ENCODE measurements around the gene FAM13A. TPM values are rescaled to one million over a fixed set of nuclear protein-coding genes. Genes with fewer than 3 reads are reported as not detected.
"Not testable (repeated sequence)": the region's sequence is repeated elsewhere in the genome, so short reads cannot be mapped to it uniquely, and the experiment has no call there.

FAM13A gene
- total RNA-seq, 1 donor from 2014 or later = 39.1 TPM

DNA sequence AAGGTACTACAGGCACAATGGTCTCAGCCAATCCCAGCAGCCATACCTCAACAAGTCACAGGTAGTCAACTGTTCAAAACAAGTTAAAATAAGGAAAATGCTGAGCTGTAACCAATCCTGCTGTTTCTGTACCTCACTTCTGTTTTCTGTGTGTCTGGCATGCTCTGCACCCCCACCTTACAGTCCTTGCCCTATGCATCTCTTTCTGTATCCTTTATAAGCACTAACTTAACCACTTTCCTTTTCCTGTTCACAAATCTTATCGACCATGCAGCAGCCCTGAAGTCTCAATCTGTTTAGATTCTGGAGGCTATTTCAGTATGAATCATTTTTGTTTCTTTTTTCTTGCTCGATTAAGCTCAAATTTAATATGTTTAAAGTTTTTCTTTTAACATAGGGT, 12.5 kb upstream of the FAM13A start:
- Histone ChIP-seq H3K9me3 (no peaks in the 10 kb centered on the region), H3K4me3 (no peak overlapping the region), H3K36me3 (no peaks in the 10 kb centered on the region), H3K27me3 (ENCODE audit: low read depth) (no peaks in the 10 kb centered on the region), H3K4me1 (no peaks in the 10 kb centered on the region), H3K27ac (no peak overlapping the region)
- intact Hi-C loops (cut with DNase I) = no loop called here
- TF ChIP-seq, protein P1, sequence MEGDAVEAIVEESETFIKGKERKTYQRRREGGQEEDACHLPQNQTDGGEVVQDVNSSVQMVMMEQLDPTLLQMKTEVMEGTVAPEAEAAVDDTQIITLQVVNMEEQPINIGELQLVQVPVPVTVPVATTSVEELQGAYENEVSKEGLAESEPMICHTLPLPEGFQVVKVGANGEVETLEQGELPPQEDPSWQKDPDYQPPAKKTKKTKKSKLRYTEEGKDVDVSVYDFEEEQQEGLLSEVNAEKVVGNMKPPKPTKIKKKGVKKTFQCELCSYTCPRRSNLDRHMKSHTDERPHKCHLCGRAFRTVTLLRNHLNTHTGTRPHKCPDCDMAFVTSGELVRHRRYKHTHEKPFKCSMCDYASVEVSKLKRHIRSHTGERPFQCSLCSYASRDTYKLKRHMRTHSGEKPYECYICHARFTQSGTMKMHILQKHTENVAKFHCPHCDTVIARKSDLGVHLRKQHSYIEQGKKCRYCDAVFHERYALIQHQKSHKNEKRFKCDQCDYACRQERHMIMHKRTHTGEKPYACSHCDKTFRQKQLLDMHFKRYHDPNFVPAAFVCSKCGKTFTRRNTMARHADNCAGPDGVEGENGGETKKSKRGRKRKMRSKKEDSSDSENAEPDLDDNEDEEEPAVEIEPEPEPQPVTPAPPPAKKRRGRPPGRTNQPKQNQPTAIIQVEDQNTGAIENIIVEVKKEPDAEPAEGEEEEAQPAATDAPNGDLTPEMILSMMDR (IDR thresholded peaks at IDR 0.05) = no peak
- DNase-seq (no peak), ATAC-seq (no peak)

DNA sequence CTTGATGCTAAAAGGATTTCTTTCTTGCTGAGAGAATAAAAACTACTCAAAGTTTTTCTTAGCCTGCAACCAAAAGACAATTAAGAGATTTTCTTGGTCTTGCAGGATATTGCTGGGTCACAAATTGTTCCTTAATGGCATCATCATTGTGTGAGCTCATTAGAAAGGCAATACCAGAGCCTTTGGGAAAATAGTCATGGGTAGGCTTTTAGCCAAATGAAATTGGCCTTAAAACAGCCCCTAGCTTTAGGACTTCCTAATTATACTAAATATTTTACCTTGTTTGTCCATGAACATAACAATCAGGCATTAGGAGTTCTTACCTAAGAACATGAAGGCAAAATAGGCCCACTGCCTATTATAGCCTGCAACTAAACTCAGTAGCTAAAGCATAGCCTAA, 10.4 kb upstream of the FAM13A start:
- Histone ChIP-seq H3K27me3 (ENCODE audit: low read depth) (no peaks in the 10 kb centered on the region), H3K4me1 (no peaks in the 10 kb centered on the region), H3K9me3 (no peaks in the 10 kb centered on the region), H3K4me3 (no peak overlapping the region), H3K27ac (no peak overlapping the region), H3K36me3 (no peaks in the 10 kb centered on the region)
- TF ChIP-seq, protein P1 (IDR thresholded peaks at IDR 0.05) = no peak
- ATAC-seq = no peak
- DNase-seq = no peak
- intact Hi-C loops (cut with DNase I) = no loop called here

DNA sequence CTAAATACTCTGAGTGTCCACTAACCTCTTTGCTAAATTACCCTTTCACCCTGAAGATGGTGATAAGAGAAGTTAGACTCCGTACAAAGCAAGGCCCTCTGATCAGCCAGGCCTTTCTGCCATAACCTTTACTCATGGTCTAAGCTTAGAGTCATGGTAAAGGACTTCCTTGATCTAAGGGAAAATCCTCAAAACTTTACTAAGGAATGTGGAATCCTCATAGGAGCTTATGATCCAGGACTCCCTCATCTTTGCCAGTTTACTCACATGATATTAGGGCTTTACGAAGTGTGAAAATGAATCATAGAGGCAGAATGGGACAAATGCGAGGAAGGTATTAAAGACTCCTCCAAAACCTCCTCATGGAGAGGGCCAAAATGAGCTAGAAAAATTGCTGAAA, 7.9 kb upstream of the FAM13A start:
- intact Hi-C loops (cut with DNase I) = no loop called here
- Histone ChIP-seq H3K27me3 (ENCODE audit: low read depth) (no peaks in the 10 kb centered on the region), H3K4me1 (no peaks in the 10 kb centered on the region), H3K9me3 (no peaks in the 10 kb centered on the region), H3K4me3 (no peak overlapping the region), H3K36me3 (no peaks in the 10 kb centered on the region), H3K27ac (no peak overlapping the region)
- no peak for ATAC-seq
- TF ChIP-seq, protein P1 (IDR thresholded peaks at IDR 0.05) = no peak
- DNase-seq = no peak

DNA sequence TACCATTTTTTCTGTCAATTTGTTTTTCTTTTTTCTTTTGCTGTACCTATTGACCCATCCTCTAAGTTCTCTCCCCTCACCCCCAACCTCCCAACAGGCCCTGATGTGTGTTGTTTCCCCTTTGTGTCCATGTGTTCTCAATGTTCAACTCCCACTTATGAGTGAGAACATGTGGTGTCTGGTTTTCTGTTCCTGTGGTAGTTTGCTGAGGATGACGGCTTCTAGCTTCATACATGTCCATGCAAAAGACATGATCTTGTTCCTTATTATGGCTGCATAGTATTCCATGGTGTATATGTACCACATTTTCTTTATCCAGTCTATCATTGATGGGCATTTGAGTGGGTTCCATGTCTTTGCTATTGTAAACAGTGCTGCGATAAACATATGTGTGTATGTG, 859 bp upstream of the FAM13A start:
- H3K4me3 ChIP-seq; ATAC-seq; H3K36me3 ChIP-seq; H3K4me1 ChIP-seq; H3K27me3 ChIP-seq (ENCODE audit: low read depth); H3K9me3 ChIP-seq; intact Hi-C loops (cut with DNase I); DNase-seq; H3K27ac ChIP-seq: not testable (repeated sequence)

DNA sequence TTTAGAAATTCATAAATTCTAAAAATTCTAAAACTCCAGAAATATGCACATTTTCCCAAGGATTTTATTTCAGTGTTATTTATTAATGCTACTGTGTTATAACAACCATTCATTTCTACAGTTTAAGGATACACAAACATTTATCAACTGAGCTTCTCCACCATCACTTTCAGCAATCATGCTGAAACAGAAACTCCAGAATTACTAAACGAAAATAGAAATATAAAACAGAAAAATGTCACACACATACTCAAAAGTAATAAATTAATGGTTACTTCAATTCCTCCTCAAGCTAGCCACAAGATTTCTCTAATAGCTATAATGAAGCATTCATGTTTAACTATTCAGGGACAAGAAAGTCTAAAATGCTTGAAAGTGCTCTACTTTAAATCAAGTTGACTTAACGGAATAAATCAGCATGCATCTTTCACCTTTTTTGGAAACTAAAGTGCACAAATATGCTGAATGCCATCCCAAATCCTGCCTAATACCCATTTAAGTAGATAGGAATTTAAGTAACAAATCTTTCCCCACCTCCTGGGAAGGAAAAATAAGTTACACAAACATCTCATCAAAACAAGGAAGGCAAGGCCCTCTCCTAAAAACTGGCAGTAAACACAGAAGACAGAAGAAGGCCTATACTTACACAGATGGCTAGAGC, 563 bp downstream of the FAM13A start:
- ATAC-seq = peak; percentile 59 to 82
- Histone ChIP-seq H3K4me1 (peaks cover 4% of the 10 kb centered on the region), H3K9me3 (no peaks in the 10 kb centered on the region), H3K27ac (peak overlapping the region; percentile 53), H3K36me3 (no peaks in the 10 kb centered on the region), H3K4me3 (peak overlapping the region; percentile 47), H3K27me3 (ENCODE audit: low read depth) (no peaks in the 10 kb centered on the region)
- DNase-seq = no peak
- intact Hi-C loops (cut with DNase I) = no loop called here
- TF ChIP-seq, protein P1 (IDR thresholded peaks at IDR 0.05) = no peak

DNA sequence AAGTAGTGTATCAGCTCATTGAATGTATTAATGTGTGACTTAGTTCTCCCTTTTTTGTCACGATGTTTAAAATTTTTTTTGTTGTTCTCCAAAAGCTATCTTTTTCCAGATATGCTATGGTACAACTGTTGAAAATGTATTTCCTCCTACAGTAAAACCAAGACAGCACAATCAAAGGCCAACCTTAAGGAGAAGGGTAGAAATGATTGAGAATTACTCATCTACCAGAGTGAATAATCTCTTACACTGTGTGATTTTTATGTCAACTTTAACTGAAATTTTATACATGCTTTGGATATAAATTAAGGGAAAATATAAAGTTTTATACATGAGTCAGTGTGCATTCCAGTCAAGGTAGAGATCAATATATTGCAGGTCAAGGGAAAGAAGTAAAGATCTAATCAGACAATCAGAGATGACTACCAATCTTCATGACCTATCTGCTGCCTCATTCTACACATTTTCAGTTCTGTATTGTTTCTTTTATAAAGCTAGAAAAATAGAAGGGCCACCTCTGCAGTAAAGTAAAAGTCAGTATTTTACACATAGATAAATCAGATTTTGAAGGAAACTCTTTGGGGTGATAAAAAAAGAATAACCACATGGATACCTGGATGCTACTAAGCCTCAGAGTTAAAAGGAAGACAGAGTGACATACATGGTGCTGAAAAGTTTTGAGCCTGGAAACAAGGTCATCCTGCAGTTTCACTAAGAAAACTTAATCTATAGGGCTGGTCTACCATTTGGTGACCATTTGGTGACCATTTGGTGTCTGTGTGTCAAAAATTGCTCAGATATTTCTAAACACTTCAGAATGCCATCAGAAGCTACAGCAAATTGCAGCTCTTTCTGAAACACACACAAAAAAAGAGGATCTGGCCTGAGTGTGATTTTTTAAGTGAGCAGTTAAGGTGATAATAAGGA, 1.6 kb downstream of the FAM13A start:
- peak overlapping the region; percentile 47 for H3K4me3 ChIP-seq
- no peaks in the 10 kb centered on the region for H3K36me3 ChIP-seq
- no peaks in the 10 kb centered on the region for H3K27me3 ChIP-seq (ENCODE audit: low read depth)
- peaks cover 4% of the 10 kb centered on the region for H3K4me1 ChIP-seq
- intact Hi-C loops (cut with DNase I) = no loop called here
- TF ChIP-seq, protein P1 (IDR thresholded peaks at IDR 0.05) = no peak
- peaks cover 6% of the 10 kb centered on the region for H3K9me3 ChIP-seq
- DNase-seq (no peak), ATAC-seq (no peak)
- H3K27ac ChIP-seq = no peak overlapping the region

Data from lower lobe of right lung (tissue), 2 donors.